Fibroblast of lung (primary cell): ENCODE measurements around the gene AGBL4. TPM values are rescaled to one million over a fixed set of nuclear protein-coding genes. Genes with fewer than 3 reads are reported as not detected.

Source experiments
- DNase-seq, 2 donors: peaks; one replicate each; pipeline versions ENCODE4 v3.0.0 to v3.0.0-alpha.2; 2010; ENCODE audit warnings: low read depth in 2 of 2
- H2AFZ ChIP-seq: 2 replicates; pipeline ENCODE4 v1.5.1; 2012; ENCODE audit warnings: low read length, control low read depth, inconsistent platforms
- H3K27ac ChIP-seq: 2 replicates; pipeline ENCODE4 v1.5.1; 2011; ENCODE audit warnings: low read length, control low read depth; ENCODE audit not compliant: insufficient read depth
- H3K27me3 ChIP-seq: 2 replicates; pipeline ENCODE4 v1.5.1; 2011; ENCODE audit warnings: mild to moderate bottlenecking, low read length; ENCODE audit not compliant: control insufficient read depth, insufficient read depth
- H3K36me3 ChIP-seq: 2 replicates; pipeline ENCODE4 v1.5.1; 2011; ENCODE audit warnings: low read length; ENCODE audit not compliant: control insufficient read depth, insufficient read depth
- H3K4me1 ChIP-seq: 2 replicates; pipeline ENCODE4 v1.5.1; 2011; ENCODE audit warnings: low read length; ENCODE audit not compliant: control insufficient read depth, insufficient read depth; ENCODE audit errors: extremely low read depth
- H3K4me2 ChIP-seq: 2 replicates; pipeline ENCODE4 v1.5.1; 2011; ENCODE audit warnings: low read length, control low read depth; ENCODE audit not compliant: insufficient read depth; ENCODE audit errors: extremely low read depth
- H3K4me3 ChIP-seq, 4 experiments: fragments of 200-600 bp in 1 of 4; sonication (generic) in 1 of 4; replicated peaks in 1 of 4; 2 replicates each; pipeline ENCODE4 v1.5.1; 2011 to 2016; ENCODE audit warnings: low read length in 4 of 4, low read depth in 3 of 4, mild to moderate bottlenecking in 3 of 4, control low read depth in 2 of 4, inconsistent platforms in 1 of 4, mixed read lengths in 1 of 4; ENCODE audit not compliant: insufficient read depth in 1 of 4; ENCODE audit errors: control extremely low read depth in 1 of 4
- H3K79me2 ChIP-seq: 2 replicates; pipeline ENCODE4 v1.5.1; 2012; ENCODE audit warnings: mild to moderate bottlenecking, low read length, inconsistent platforms; ENCODE audit not compliant: control insufficient read depth, insufficient read depth
- H3K9ac ChIP-seq: 2 replicates; pipeline ENCODE4 v1.5.1; 2011; ENCODE audit warnings: mild to moderate bottlenecking, low read length, control low read depth; ENCODE audit not compliant: insufficient read depth
- H3K9me3 ChIP-seq: 2 replicates; pipeline ENCODE4 v1.5.1; 2012; ENCODE audit warnings: low read depth, low read length; ENCODE audit not compliant: control insufficient read depth, insufficient read depth
- H4K20me1 ChIP-seq: 2 replicates; pipeline ENCODE4 v1.5.1; 2011; ENCODE audit warnings: low read length; ENCODE audit not compliant: control insufficient read depth, insufficient read depth; ENCODE audit errors: extremely low read depth
- CTCF ChIP-seq, 2 donors: IDR thresholded peaks in 1 of 2; conservative IDR thresholded peaks in 1 of 2; 1 replicate in 1 of 2; 2 replicates in 1 of 2; pipeline ENCODE4 v1.5.1; 2011 to 2012; ENCODE audit warnings: low read length in 2 of 2, control low read depth in 1 of 2, inconsistent platforms in 1 of 2, low read depth in 1 of 2, mild to moderate bottlenecking in 1 of 2
- EZH2 ChIP-seq: IDR thresholded peaks from 2 replicates; pipeline ENCODE4 v1.5.1; 2012; ENCODE audit warnings: low read length, control low read depth, mild to moderate bottlenecking; ENCODE audit errors: missing control alignments
- polyA plus RNA-seq, 2 donors: library from polyadenylated mRNA; depleted of rRNA in 1 of 2; stranded (reverse) in 1 of 2; unstranded in 1 of 2; fragments of >200 nt; gene quantifications; 2 replicates each; pipeline ENCODE4 v1.2.1, GENCODE V29; 2011 to 2012; ENCODE audit warnings: missing spikeins in 1 of 2
- total RNA-seq: library from RNA; depleted of rRNA; stranded (reverse); fragments of >200 nt; gene quantifications from 2 replicates; pipeline ENCODE4 v1.2.1, GENCODE V29; 2014

AGBL4 gene
- total and polyA plus RNA-seq, 2 donors (not counting 1 experiment from before 2014, with no cell fraction given): not detected

GRCh38 chr1:49424782-49425181, 599.0 kb downstream of the AGBL4 start:
- peak in 1 of 2 donors; percentile 2 for DNase-seq

GRCh38 chr1:49416758-49417157, 607.0 kb downstream of the AGBL4 start:
- TF ChIP-seq CTCF (conservative IDR thresholded peaks at IDR 0.05 in 1 of 2, IDR thresholded peaks at IDR 0.05 in 1 of 2; ENCODE audit: low read depth in 1 of 2, low read length in 2 of 2) (no peak), EZH2 (no peak)
- no peak overlapping the region for H3K9ac ChIP-seq
- no peaks in the 10 kb centered on the region for H3K27me3 ChIP-seq
- DNase-seq: no peak
- H3K4me2 ChIP-seq: no peak overlapping the region
- no peak overlapping the region for H2AFZ ChIP-seq
- H3K36me3 ChIP-seq: no peaks in the 10 kb centered on the region
- no peaks in the 10 kb centered on the region for H3K4me1 ChIP-seq
- H3K4me3 ChIP-seq: no peak overlapping the region
- no peak overlapping the region for H3K27ac ChIP-seq
- no peaks in the 10 kb centered on the region for H4K20me1 ChIP-seq
- no peaks in the 10 kb centered on the region for H3K79me2 ChIP-seq
- no peaks in the 10 kb centered on the region for H3K9me3 ChIP-seq

More at GRCh38 chr1:49424782-49425181, 599.0 kb downstream of the AGBL4 start:
- Histone ChIP-seq H4K20me1 (no peaks in the 10 kb centered on the region), H3K79me2 (no peaks in the 10 kb centered on the region), H3K9ac (no peak overlapping the region), H2AFZ (no peak overlapping the region), H3K4me3 (no peak overlapping the region), H3K27me3 (no peaks in the 10 kb centered on the region), H3K27ac (no peak overlapping the region), H3K9me3 (no peaks in the 10 kb centered on the region), H3K4me1 (no peaks in the 10 kb centered on the region), H3K4me2 (no peak overlapping the region), H3K36me3 (no peaks in the 10 kb centered on the region)
- TF ChIP-seq EZH2 (no peak), CTCF (conservative IDR thresholded peaks at IDR 0.05 in 1 of 2, IDR thresholded peaks at IDR 0.05 in 1 of 2; ENCODE audit: low read depth in 1 of 2, low read length in 2 of 2) (no peak)

GRCh38 chr1:49408346-49408745, 615.4 kb downstream of the AGBL4 start:
- Histone ChIP-seq H4K20me1 (no peaks in the 10 kb centered on the region), H3K27me3 (no peaks in the 10 kb centered on the region), H3K4me3 (no peak overlapping the region), H3K36me3 (no peaks in the 10 kb centered on the region), H3K4me2 (no peak overlapping the region), H3K79me2 (no peaks in the 10 kb centered on the region), H3K27ac (no peak overlapping the region), H3K9ac (no peak overlapping the region), H3K4me1 (no peaks in the 10 kb centered on the region), H3K9me3 (no peaks in the 10 kb centered on the region), H2AFZ (no peak overlapping the region)
- DNase-seq: no peak
- TF ChIP-seq CTCF (conservative IDR thresholded peaks at IDR 0.05 in 1 of 2, IDR thresholded peaks at IDR 0.05 in 1 of 2; ENCODE audit: low read depth in 1 of 2, low read length in 2 of 2) (no peak), EZH2 (no peak)
